RWPE2 (cell line): Measurements from ENCODE around the gene DNAJC2.
A peak's percentile ranks its signal among the peaks of the same experiment; 100 is the strongest.
"Not testable (repeated sequence)": the region's sequence is repeated elsewhere in the genome, so short reads cannot be mapped to it uniquely, and the experiment has no call there.

Source experiments
- ATAC-seq: fragments of 200-7000 bp; cut with Tn5 transposase; 3 replicates; pipeline ENCODE4 v1.9.1; 2021; ENCODE audit warnings: low read depth
- DNase-seq: peaks from one replicate; pipeline ENCODE4 v3.0.0-alpha.2; 2020; ENCODE audit warnings: low spot score
- H3K27ac ChIP-seq: fragments of 450-650 bp; 2 replicates; pipeline ENCODE4 v1.5.1; 2017; ENCODE audit warnings: mild to moderate bottlenecking; ENCODE audit not compliant: poor library complexity, severe bottlenecking
- H3K27me3 ChIP-seq: fragments of 250-450 bp; sonication (Bioruptor Pico); 2 replicates; pipeline ENCODE4 v1.5.1; 2021; ENCODE audit warnings: mild to moderate bottlenecking, moderate library complexity; ENCODE audit not compliant: insufficient read depth, poor library complexity, severe bottlenecking
- H3K36me3 ChIP-seq: fragments of 250-450 bp; sonication (Bioruptor Pico); 2 replicates; pipeline ENCODE4 v1.5.1; 2020; ENCODE audit warnings: low read depth, mild to moderate bottlenecking, moderate library complexity
- H3K4me1 ChIP-seq: fragments of 250-450 bp; sonication (Bioruptor Pico); 2 replicates; pipeline ENCODE4 v1.5.1; 2021; ENCODE audit warnings: mild to moderate bottlenecking, moderate library complexity; ENCODE audit not compliant: insufficient read depth, poor library complexity, severe bottlenecking
- H3K4me3 ChIP-seq: fragments of 250-450 bp; sonication (Bioruptor Pico); 2 replicates; pipeline ENCODE4 v1.5.1; 2021; ENCODE audit warnings: mild to moderate bottlenecking, moderate library complexity; ENCODE audit not compliant: severe bottlenecking
- H3K9me3 ChIP-seq: fragments of 250-450 bp; sonication (Bioruptor Pico); 2 replicates; pipeline ENCODE4 v1.5.1; 2021; ENCODE audit warnings: mild to moderate bottlenecking, moderate library complexity; ENCODE audit not compliant: severe bottlenecking
- CTCF ChIP-seq: fragments of 450-650 bp; IDR thresholded peaks from one replicate; pipeline ENCODE4 v1.5.1; 2017; ENCODE audit warnings: mild to moderate bottlenecking, moderate library complexity; ENCODE audit not compliant: poor library complexity, severe bottlenecking

Gene DNAJC2

DNA sequence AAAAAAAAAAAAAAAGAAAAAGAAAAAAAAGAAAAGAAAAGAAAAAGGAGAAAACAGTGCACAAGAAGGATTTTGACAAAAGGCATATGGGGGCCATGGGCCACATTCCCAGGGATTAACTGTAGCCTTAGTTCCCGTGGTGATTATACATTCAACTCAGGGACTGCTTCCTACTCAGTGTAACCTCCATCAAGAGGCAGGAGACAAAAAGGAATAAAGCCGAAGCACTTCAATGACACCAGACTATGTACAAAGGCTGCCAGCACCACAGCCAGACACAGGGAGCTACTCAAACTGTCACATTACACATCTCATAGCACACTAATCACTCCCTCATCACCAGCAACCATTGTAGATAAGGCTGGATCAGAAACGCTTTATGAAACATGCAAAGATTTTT, 52.4 kb downstream of the DNAJC2 start:
- no peaks in the 10 kb centered on the region for H3K36me3 ChIP-seq
- H3K27me3 ChIP-seq: no peaks in the 10 kb centered on the region
- H3K4me3 ChIP-seq: no peak overlapping the region
- H3K27ac ChIP-seq: no peak overlapping the region
- ATAC-seq (no peak), DNase-seq (no peak)
- TF ChIP-seq CTCF: no peak
- no peaks in the 10 kb centered on the region for H3K9me3 ChIP-seq
- H3K4me1 ChIP-seq: no peaks in the 10 kb centered on the region

DNA sequence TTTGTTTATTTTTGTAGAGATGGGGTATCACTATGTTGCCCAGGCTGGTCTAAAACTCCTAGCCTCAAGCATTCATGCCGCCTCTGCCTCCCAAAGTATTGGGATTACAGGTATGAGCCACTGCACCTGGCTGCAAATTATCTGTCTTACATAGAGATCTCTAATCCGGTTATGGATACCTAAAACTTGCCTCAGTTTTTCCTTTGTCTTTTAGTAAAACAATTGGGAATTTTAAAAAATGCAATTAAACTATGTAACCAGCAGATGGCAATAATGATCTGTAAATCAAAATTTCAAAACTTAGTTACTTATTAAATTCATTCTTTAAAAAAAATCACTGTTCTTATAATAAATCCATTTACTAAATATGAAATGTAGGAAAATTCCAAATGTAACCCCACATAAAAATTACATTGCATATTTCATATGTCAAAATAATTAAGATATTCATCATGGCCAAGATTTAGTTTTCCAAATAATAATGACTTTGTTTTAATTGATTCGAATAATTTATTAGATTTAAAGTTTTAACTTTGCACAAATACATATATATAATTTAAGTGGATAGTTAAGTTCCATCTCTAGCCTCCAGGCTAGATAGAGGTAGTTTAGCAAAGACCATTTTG, 61.7 kb downstream of the DNAJC2 start:
- H3K4me3 ChIP-seq, H3K27me3 ChIP-seq, H3K9me3 ChIP-seq, H3K36me3 ChIP-seq, ATAC-seq, H3K4me1 ChIP-seq, DNase-seq, H3K27ac ChIP-seq: not testable (repeated sequence)
- TF ChIP-seq CTCF: peak; percentile 29

- H3K36me3 ChIP-seq, H3K9me3 ChIP-seq, H3K27ac ChIP-seq, H3K27me3 ChIP-seq, DNase-seq, H3K4me1 ChIP-seq: not testable (repeated sequence)
- peak overlapping the region; percentile 35 for H3K4me3 ChIP-seq
- ATAC-seq: peak; percentile 36; the same call in 2 of the 3 replicates
Observed at GRCh38 chr7:103280803-103281155, 63.8 kb downstream of the DNAJC2 start.

- peak; percentile 69 for DNase-seq
- not testable (repeated sequence) for H3K4me1 ChIP-seq, H3K9me3 ChIP-seq, H3K36me3 ChIP-seq, H3K27me3 ChIP-seq
- peak overlapping the region; percentile 8 for H3K27ac ChIP-seq
- peak overlapping the region; percentile 35 for H3K4me3 ChIP-seq
- peak; percentile 83 for ATAC-seq
Observed at GRCh38 chr7:103279963-103280802, 64.4 kb downstream of the DNAJC2 start.

DNA sequence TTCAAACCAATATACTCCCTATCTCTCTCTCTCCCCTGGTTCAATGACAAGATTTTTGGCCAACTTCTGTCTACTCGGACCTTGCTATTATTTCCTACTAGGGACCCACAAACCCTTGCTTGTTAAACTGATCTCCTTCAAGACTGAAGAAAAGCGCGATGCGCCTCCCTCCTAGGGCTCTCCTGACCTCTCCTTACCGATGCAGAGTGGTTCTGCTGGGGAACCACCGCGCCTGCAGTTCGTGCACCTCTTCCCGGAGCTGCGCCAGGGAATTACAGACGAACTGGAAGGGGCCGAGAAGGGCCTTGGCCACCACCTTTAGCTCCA, 65.0 kb downstream of the DNAJC2 start:
- not testable (repeated sequence) for DNase-seq
- peak overlapping the region; percentile 8 for H3K27ac ChIP-seq

GRCh38 chr7:103278195-103278594, 66.4 kb downstream of the DNAJC2 start:
- not testable (repeated sequence) for H3K36me3 ChIP-seq, ATAC-seq, H3K27me3 ChIP-seq, H3K27ac ChIP-seq, DNase-seq, H3K9me3 ChIP-seq, H3K4me3 ChIP-seq, H3K4me1 ChIP-seq

More for the DNA sequence above, 65.0 kb downstream of the DNAJC2 start:
- H3K4me3 ChIP-seq: peak overlapping the region; percentile 35
- H3K36me3 ChIP-seq, H3K9me3 ChIP-seq, H3K4me1 ChIP-seq, H3K27me3 ChIP-seq: not testable (repeated sequence)
- peak; percentile 59 for ATAC-seq

- H3K27me3 ChIP-seq, H3K4me3 ChIP-seq, ATAC-seq, H3K9me3 ChIP-seq, H3K27ac ChIP-seq, H3K36me3 ChIP-seq, DNase-seq, H3K4me1 ChIP-seq: not testable (repeated sequence)
Observed at GRCh38 chr7:103274867-103275266, 69.7 kb downstream of the DNAJC2 start.

DNA sequence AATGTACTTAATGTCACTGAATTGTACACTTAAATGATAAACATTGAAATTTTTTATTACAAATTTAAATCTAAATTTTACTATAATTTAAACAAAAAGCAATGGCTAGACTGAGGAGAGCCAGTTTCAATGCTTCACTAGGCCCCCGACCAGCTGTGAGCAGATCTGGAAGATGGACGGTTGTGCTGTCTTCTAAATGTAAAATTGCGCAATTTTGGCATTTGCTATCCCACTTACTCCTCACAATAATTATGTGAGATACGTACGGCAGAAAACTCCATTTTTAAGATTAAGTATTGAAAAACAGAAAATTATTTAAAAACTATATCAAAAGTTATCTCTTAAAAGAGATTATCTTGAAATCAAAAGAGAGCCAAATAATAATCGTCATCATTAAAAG, 71.2 kb downstream of the DNAJC2 start:
- not testable (repeated sequence) for H3K36me3 ChIP-seq, ATAC-seq, H3K9me3 ChIP-seq, H3K27ac ChIP-seq, DNase-seq, H3K4me3 ChIP-seq, H3K27me3 ChIP-seq, H3K4me1 ChIP-seq

DNA sequence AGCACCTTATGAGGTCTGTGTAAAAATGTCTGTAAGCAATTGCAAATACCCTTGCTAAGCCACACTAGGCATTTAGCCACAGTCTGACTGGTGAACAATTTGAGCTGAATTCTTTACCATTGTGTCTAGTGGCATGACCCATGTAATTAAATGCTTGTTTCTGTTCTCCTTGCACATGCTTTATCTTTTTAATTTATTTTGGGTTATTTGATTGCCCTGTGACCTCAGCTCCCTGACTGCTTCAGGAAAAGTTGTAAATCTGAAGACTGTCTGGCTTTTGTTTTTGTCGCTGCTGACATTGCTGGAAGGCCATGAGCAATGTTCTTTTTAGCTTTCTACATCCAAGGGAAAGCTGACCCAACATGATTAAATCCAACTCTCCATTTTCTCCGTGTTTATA, 78.3 kb downstream of the DNAJC2 start:
- not testable (repeated sequence) for H3K36me3 ChIP-seq, DNase-seq, H3K27me3 ChIP-seq, H3K4me3 ChIP-seq, H3K9me3 ChIP-seq, ATAC-seq, H3K4me1 ChIP-seq, H3K27ac ChIP-seq

DNA sequence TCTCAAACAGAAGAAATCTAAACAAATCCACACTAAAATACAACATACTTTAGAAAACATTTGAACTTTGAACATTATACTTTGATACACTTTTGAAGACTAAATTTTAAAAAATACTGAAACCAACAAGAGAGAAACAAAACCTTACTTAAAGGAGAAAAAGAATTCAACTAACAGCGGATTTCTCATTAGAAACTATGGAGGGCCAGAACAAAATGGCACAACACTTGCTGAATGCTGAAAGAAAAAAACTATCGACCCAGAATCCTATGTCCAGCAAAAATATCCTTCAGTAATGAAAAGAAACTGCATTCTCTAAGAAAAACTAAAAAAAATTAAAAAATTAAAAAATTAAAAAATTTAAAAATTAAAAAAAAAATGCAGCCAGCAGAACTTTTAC, 80.5 kb downstream of the DNAJC2 start:
- H3K27me3 ChIP-seq, H3K4me1 ChIP-seq, DNase-seq, ATAC-seq, H3K9me3 ChIP-seq, H3K36me3 ChIP-seq, H3K27ac ChIP-seq, H3K4me3 ChIP-seq: not testable (repeated sequence)
